GM18870 (cell line): ENCODE data around the gene MAPK12.

ENCODE experiments used
- ATAC-seq: cut with Tn5 transposase; IDR thresholded peaks from one replicate; pipeline ENCODE4 v1.9.1; 2021; ENCODE audit warnings: moderate library complexity; ENCODE audit not compliant: unreplicated experiment

Gene MAPK12

DNA sequence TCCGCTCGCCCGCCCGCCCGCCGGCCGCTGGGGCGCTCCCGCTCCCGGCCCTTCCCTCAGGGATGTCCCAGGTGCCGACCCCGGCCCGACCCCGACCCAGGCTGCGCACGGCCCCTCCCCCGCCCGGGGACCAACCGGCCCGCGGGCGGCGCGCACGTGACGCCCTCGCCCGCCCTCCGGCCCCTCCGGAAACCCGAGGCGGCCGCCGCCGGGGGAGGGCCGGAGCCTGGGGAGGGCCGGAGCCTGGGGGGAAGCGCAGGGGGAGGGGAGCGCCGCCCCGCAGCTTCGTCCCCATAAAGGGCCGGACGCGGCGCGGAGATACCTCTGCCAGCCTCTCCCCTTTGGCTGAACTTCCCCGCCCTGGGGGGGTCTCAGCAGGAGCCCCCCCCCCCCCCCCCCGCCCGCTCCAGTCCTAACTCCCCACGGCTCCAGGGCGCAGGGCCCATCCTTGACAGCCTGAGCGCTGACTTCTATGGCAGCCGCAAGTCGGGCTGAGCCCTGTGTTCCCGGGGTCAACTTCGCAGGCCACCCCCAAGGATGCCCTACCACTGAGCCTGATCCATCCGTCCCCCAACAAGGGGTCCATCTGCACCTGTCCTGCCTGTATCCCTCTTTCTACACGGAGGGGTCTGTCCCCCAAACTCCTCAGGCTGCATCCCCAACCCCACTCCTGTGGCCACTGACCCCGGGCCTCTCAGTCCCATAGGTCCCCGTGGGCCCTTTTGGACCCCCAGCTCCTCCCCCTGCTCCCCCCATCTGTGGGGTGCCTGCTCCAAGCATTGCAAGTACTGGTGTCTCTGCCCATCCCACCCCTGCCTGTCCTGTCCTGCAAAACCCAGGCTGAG, at the start of gene MAPK12:
MAPK12 (minus strand) TSS at position 69 of the 845 bp plus-strand sequence. CDS start 174 bp downstream, outside the sequence.
- no peak for ATAC-seq

DNA sequence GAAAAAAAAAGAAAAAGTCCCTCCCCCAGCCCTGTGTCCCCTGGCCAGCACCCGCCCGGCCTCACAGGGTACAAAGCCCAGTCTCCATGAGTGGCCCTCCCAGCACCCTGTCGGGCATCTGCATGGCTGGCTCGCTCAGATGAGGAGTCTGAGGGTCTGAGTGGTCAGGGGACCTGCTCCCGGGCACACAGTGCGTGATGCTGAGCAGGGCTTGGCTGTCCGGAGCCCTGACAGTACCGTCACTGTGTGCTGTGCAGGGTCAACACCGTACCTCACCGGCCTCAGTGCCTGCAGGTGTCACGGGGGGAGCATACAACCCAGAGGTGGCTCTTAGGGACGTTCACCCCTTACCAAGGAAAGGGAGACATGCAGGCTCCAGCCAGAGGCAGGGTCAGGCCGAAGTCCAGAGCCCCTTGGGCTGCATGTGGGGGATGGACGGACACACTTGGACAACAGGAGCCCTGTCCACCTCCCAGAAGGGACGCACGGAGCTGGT, 49.5 kb upstream of the MAPK12 start:
- ATAC-seq, result no peak

DNA sequence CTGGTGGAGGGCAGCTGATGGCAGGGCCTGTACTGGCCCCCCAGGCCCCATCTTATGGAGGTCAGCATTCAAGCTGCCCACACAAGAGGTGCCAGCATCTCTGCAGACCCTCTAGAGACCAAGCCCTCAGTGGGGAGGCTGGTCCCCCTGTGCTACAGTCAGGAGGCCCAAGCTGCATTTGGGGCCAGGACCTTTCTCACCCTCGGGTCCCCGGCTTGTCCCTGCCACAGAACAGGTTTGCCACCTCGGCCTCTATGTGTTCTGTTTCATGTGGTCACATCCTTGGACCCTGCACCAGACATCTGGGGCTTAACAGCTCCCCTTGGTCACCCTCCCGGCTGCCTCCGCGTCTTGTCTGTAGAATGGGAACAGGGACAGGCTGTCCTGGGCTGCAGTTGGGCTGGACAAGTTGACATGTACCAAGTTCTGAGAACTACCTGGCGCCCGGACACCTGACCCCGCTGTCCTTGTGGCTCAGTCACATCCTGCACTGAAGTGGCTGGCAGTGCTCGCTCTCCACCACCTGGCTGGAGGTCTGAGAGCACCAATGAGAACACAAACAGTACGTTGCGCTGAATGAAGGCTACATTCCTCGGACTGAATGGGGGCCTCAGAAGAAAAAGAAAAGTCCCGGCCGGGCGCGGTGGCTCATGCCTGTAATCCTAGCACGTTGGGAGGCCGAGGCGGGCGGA, 48.7 kb upstream of the MAPK12 start:
- no peak for ATAC-seq

DNA sequence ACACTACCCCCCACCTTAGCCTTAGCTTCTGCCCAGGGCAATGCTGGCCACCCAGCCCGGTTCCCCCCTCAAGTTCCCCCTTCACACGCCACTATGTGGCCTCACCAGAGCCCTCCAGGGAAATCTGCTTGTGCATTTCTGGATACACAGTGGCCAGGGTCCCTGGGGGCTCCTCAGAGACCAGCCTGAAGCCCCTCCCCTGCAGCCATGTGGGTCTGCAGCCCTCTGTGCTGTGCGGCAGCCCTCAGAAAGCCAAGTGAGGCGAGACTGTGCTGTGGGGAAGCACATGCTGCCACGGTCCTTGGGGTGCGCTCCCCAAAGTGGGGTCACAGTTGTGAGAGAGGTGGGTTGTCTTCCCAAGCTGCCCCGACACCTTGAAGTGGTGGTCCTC, 48.1 kb upstream of the MAPK12 start:
- no peak for ATAC-seq

DNA sequence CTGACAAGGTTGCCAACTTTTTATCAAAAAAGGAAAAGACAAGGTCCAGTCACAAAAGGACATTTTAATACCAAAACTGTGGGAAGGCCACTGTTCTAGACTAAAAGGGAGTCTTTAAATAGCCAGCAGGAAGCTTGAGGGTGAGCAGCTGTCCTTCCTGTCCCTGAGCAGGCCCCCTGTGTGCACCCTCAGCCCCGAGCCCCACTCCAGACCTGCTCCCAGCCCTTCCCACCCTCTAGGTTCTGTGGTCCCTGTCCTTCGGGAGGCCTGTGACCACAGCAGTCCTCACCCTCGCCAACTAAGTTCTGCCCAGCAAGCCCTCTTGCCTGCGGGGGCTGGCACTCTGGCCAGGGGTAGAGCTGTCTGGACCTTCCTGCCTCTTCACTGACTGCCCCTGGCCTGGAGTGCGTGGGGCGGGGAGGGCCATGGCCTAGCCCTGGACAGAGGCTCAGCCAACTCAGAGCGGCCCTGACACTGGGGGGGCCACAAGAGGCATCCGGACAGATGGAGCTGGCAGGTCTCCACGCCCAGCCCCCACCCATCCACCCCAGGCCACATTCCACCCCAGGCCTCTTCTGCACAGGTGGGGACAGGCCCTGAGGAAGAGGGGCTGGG, 47.6 kb upstream of the MAPK12 start:
- ATAC-seq, result no peak

DNA sequence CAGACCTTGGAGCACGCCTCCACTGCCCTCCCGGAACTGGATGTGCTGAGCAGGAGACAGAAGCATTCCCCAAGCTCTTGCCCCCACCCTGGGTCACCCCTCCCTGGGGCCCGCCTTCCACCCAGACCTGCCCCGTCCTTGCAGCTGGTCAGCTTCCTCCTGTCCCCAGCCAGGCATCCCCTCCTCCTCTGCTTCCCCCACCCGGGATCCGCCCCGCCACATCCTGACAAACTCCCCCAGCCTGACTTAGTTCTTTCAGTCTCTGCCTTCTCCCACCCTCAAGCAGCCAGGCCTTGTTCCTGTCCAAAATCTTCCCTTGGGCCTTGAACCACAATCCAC, 47.1 kb upstream of the MAPK12 start:
- no peak for ATAC-seq

DNA sequence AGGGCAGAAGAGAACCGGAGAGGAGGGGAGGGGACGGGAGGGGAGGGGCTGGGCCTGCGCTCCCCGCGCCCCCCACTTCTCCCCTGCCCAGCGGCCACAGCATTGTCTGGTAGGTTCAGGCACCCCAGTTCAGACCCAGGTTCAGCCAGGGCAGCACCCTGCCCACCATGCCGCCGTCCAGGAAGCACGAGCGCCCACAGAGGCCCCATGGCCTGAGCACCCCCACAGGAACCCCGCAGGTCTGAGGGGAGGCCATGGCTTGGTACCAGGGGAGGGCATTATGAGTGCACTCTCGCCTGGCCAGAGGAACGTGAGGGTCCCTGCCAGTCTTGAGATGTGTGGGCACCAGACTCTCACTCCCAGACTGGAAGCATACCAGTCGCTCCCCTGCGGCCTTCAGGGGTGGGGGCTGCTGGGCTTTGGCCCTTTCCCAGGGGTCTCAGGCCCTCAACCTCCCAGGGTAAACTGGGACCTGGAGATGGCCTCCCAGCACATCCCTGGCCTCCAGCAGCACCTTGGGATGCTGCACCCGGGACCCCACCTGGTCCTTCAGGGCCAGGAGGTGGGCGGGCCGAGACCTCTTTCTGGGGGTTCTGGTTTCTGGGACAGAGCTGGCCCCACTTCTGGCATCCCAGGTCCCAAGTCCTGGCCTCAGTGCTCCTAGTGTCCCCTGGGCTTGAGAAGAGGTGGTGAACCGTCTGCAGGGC, 46.6 kb upstream of the MAPK12 start:
- no peak for ATAC-seq

DNA sequence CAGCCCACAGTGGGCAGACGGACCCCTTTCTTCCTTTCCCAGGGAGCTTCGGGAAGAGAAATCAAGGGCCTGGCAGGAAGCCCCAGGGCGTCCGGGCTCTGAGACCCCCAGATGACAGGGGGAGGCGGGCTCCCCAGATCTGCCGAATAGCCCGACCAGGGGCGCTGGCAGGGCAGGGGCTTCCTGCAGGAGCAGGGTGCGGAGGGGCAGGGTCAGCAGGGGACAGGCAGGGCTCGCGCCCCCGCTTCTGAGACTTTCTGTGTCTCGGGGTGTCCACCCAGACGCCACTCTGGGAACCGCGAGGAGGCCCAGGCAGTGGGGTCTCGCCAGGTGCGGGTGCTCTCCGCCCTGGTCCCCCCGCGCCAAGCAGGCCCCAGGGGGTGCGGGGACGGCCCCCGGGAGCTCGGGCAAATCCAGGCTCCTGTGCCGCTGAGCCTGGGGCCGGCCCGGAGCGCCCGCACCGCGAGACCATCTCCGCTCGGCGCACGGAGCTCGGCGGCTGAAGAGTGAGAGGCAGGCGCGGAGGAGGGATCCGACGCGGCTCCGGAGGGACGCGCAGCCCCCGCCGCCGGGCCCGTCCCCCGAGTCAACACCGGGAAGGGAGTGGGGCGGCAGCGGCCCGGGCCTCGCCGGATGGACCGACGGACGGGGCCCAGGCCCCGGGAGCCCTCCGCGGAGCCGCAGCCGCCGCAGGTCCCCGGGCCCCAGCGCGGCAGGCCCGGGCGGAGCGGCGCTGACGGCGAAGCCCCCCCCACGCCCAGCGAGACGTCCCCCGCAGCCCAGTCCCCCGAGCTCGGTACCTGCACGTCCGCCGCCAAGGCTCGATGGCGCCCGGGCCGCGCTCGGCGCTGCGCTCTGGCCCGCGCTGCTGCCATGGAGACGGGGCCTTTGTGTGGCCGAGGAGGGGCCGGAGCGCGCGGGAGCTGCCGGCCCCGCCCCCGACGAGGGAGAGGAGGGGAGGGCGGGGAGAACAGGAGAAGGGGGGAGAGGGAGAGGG, 45.6 kb upstream of the MAPK12 start, which contains the start of gene PLXNB2:
PLXNB2 (minus strand) TSS at position 894 of the 997 bp plus-strand sequence. CDS start 17,062 bp downstream, outside the sequence.
- ATAC-seq, result no peak

DNA sequence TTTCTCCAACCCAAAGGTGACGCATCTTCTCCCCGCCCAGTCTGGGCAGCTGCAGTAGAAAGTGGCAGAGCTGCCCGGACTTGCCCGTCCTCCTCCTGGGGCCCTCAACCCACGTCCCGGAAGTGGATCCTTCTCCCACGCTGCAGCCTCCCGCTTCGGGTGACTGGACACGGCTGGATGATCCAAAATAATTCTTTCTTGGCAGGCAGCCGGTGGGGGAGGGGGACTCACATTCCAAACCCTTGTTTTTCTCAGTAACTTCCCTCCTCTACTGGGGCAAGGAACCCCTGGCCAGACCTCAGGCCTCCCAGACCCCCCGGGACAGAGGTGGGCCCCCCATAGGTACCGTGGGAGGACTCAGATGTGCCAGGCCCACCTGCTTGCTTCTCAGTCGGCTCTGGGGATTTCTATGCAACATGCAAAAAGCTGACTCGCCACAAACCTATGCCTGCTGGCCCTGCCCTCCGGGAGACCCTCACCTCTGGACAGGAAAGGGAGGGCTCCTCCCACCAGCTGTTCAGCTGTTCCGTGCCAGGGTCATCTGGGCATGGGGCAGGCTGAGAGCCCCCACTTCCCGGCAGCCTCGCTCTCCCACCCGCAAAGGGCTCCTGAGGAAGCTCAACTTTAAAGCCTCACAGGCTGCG, 44.6 kb upstream of the MAPK12 start:
- no peak for ATAC-seq

DNA sequence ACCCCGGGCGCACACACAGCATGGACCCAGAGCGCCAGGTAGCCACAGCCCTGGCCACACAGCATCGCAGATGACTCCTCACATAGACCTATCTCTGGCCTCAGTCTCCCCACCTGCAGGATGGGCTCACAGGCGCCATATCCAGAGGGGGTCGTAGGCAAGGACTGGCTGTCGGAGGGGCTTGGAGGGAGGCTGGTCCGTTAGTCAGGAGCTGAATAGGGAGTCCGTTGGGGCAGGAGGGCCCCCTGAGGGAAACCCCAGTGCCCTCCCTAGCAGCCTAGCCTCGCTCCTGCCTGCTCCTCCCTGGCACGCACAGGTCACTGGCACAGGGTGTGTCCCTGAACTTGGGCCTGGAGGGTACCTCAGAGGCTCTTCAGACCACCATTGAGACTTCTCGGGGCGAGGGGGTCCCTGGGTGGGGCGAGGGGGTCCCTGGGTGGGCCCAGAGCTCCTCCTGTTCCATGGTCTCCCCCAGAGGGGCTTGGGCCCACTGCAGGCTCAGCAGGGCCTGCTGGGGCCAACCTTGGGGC, 44.0 kb upstream of the MAPK12 start:
- no peak for ATAC-seq

DNA sequence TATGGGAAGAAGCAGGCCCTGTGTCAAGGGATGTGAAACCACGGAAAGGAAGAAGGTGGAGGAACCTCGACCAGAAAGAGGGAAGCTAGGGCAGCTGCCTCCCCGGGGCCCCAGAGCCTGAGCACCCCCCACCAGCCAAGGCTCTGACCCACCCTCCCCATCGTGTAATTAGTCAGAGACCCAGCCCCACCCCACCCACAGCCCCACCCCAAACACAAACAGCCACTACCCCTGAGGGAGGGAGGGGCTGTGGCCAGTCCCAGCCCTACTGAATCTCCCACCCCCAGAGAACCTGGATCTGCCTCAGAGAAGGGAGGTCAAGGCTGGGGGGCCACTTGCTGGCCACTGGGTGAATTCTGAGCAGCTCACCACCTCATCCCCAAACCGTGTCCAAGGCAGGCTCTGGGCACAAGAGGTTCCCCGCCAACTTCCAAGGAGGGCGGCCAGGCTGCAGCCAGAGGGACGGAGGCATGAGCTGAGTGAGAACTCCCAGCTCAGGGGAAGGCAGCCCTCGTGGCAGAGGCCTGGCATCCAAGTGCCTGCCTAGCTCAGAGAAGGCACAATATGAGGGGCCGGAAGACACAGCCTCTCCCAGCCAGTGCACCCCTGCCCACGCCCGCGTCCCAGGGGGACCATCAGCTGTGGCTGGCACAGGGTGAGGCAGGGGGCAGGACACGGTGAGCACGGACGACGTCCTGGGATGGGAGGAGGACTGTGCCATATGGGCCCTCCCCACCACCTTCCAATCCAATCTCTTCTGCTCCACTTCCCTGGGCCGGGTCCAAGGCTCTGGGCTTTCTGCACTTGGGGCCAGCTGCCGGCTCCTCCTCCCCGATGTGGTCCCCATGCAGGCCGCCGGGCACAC, 43.3 kb upstream of the MAPK12 start:
- ATAC-seq, result no peak

DNA sequence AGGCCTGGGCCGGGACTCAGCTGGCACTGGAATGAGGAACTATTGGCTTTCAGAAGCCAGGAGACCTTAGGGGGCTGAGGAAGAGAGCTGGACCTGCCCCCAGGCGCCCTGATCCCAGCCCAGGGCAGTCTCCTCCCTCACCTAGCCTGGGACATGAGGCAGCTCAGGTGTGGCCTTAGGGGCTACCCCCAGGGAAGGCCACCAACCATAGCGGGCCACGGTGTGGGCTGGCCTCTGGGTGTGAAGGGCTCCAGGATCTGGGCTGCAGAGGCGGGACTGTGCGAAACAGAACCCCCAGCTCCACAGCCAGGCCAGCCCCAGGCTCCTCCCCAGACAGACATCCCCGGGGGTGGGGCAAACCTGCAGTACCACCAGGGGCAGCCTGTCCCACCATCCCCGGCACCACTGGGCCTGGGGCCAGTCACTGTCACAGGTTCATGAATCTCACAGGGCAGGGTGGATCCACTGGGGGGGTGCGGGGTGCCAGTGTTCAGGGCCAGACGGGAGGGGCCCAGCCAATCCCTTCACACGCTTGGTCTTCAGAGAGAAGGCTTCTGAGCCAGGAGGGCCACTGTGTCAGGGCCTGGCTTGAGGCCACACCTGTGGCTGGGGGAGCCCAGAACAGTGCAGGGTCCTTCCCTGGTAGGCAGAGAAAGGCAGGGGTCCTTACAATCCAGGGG, 42.5 kb upstream of the MAPK12 start:
- no peak for ATAC-seq

DNA sequence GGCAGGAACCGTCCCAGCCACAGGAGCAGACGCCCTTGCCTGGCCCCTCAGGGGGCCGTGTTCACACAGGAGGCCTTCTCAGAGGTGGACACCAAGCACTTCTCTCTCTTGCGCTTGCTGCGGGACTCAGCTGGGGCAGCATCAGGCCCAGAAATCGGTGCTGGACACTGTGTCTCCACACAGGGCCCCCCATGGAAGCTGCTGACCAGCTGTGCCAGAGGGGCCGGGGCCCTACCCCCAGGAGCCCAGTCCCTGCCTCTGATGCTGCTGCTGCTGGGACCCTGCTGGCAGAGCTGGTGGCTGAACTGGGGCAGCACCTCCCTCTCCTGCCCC, 42.0 kb upstream of the MAPK12 start:
- ATAC-seq, result no peak

DNA sequence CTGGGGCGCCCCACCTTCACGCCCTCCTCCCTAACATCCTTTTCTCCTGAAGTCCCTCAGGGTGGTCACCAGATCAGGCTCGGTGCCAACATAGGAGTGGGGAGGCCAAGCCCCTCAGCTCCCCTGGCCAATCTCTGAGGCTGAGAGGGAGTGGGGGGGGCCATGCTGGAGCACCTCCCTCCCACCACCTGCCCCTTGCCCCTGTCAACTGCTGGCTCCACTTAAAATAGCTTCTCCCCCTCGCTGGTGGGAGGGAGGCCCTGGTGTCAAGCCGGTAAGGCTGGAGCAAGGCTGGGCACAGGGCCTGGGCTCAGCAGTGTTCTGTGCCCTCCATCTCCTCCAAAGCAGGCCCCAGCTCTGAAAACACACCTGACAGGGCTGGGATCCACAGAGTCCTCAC, 41.1 kb upstream of the MAPK12 start:
- no peak for ATAC-seq

DNA sequence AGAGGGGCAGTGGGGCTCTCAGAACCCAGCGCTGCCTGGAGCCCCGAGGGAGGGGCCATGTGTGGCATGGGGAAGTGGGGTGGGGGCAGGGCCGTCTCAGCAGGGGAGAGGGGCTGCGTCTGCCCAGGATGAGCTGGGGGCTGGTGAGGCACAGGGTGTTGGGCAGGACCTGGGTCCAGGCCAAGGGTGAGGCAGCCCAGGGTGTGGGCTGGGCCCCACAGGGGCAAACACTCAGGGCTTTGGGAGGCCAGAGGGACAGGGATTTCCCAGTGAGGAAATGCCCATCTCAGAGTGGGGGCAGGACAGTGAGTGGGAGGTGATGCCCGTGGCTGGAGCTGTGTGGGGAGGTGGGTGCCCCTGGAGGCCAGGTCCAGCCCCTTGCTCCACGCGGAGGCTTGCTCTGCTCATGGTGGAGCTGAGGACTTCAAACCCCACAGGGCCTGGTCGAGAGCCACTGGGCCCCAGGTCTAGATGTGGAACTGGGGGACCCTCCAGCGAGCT, 40.6 kb upstream of the MAPK12 start:
- ATAC-seq, result no peak

DNA sequence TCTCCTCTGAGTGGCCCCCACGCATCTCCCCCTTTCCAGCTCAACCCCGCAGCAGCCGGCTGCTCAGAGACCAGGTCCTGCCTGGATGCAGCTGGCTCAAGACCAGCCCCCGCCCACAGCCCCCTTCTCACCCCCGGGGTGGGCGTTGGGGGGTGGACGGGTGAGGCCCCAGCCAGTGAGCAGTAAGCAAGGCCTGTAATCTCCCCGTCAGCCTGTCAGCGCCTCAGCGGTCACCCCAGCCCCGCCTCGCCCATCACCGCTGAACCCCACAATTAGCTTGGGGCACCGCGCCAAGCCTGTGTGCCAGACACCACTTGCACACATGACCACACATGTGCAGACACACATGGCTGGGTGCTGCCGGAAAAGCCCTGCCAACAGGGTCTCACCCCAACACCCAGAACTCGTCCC, 40.1 kb upstream of the MAPK12 start:
- ATAC-seq, result no peak

DNA sequence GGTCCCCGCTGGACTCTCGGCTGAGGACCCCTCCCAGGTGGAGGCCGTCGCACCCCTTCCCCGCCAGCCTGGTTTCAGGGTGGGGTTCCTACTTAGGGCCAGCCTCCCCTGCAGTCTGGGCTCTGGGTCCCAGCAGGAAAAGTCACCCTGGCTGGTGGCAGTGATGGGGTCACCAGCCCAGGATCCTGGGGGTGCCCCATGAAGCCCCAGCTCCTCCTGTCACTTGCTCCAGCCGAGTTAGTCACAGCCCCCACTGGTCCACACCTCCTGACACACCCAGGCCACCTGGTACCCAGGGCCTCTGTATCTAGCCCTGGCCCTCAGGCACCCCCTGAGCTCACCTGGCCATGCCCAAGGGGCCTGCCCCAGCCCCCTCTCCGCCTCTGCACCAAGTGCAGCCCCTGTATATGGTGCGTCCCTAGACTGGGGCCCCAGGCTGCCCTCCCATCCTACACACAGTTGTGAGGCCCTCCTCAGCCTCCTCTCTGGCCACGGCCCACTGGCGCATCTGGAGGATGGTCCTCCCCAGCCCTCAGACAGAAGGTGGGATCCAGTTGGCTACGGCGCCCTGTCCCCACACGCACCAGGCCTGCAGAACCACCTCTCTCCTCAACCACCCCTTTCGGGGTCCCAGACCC, 39.3 kb upstream of the MAPK12 start:
- ATAC-seq, result no peak
